Loucy (cell line): Measurements from ENCODE around the gene PPP1R10.

Experiments
- H2AFZ ChIP-seq: fragments of 200-600 bp; sonication (generic); 2 replicates; pipeline ENCODE4 v1.6.0; 2016; ENCODE audit warnings: antibody characterized with exemption, mild to moderate bottlenecking, low read length, moderate library complexity
- H3F3A ChIP-seq: fragments of 200-600 bp; 2 replicates; pipeline ENCODE4 v1.6.0; 2016; ENCODE audit warnings: antibody characterized with exemption, low read depth, mild to moderate bottlenecking
- H3K27me3 ChIP-seq: fragments of 200-600 bp; sonication (generic); 2 replicates; pipeline ENCODE4 v1.6.1; 2014; ENCODE audit warnings: low read length, mild to moderate bottlenecking; ENCODE audit not compliant: insufficient read depth, poor library complexity, severe bottlenecking
- H3K36me3 ChIP-seq: fragments of 200-600 bp; sonication (generic); 2 replicates; pipeline ENCODE4 v1.6.1; 2016; ENCODE audit warnings: low read length; ENCODE audit not compliant: insufficient read depth
- H3K4me1 ChIP-seq: fragments of 200-600 bp; sonication (generic); 2 replicates; pipeline ENCODE4 v1.5.1; 2014; ENCODE audit warnings: low read length, mild to moderate bottlenecking; ENCODE audit not compliant: insufficient read depth, poor library complexity, severe bottlenecking
- H3K4me2 ChIP-seq: fragments of 200-600 bp; sonication (generic); 2 replicates; pipeline ENCODE4 v1.6.0; 2014; ENCODE audit warnings: antibody characterized with exemption, low read length, low read depth, mild to moderate bottlenecking; ENCODE audit not compliant: poor library complexity, severe bottlenecking
- H3K4me3 ChIP-seq: fragments of 200-600 bp; sonication (generic); 2 replicates; pipeline ENCODE4 v1.5.1; 2014; ENCODE audit warnings: low read length, mild to moderate bottlenecking, mixed read lengths; ENCODE audit not compliant: poor library complexity, severe bottlenecking
- H3K79me2 ChIP-seq: fragments of 200-600 bp; sonication (generic); 2 replicates; pipeline ENCODE4 v1.6.1; 2014; ENCODE audit warnings: low read length; ENCODE audit not compliant: insufficient read depth
- H3K9ac ChIP-seq: fragments of 200-600 bp; sonication (generic); 2 replicates; pipeline ENCODE4 v1.6.0; 2014; ENCODE audit warnings: mild to moderate bottlenecking, low read depth, low read length, moderate library complexity; ENCODE audit not compliant: poor library complexity, severe bottlenecking
- H3K9me2 ChIP-seq: fragments of 200-600 bp; sonication (generic); replicated peaks from 2 replicates; pipeline ENCODE4 v1.6.1; 2016; ENCODE audit warnings: low read depth, low read length, mixed read lengths
- H3K9me3 ChIP-seq: fragments of 200-600 bp; sonication (generic); 2 replicates; pipeline ENCODE4 v1.6.1; 2014; ENCODE audit warnings: mild to moderate bottlenecking, antibody characterized with exemption, low read length, low read depth; ENCODE audit not compliant: insufficient read depth
- H4K20me1 ChIP-seq: fragments of 200-600 bp; sonication (generic); 2 replicates; pipeline ENCODE4 v1.6.0; 2014; ENCODE audit warnings: antibody characterized with exemption, low read length, mild to moderate bottlenecking; ENCODE audit not compliant: insufficient read depth, poor library complexity, severe bottlenecking
- CTCF ChIP-seq: fragments of 200-600 bp; sonication (generic); conservative IDR thresholded peaks from 2 replicates; pipeline ENCODE4 v1.5.1; 2014; ENCODE audit warnings: mild to moderate bottlenecking, antibody characterized with exemption, low read length
- EZH2phosphoT487 ChIP-seq: fragments of 200-600 bp; IDR thresholded peaks from 2 replicates; pipeline ENCODE4 v1.6.1; 2018; ENCODE audit warnings: antibody characterized with exemption, mild to moderate bottlenecking, moderate library complexity, borderline replicate concordance

The PPP1R10 gene

GRCh38 chr6:30583921-30584320, 33.1 kb downstream of the PPP1R10 start:
- TF ChIP-seq EZH2phosphoT487 (no peak), CTCF (no peak)
- Histone ChIP-seq H4K20me1 (no peaks in the 10 kb centered on the region), H2AFZ (no peak overlapping the region), H3K4me3 (no peak overlapping the region), H3F3A (no peaks in the 10 kb centered on the region), H3K9me3 (no peaks in the 10 kb centered on the region), H3K27me3 (no peaks in the 10 kb centered on the region), H3K4me2 (no peak overlapping the region), H3K36me3 (peaks cover 87% of the 10 kb centered on the region; the same call in 1 of the 2 replicates), H3K9ac (no peak overlapping the region), H3K9me2 (no peaks in the 10 kb centered on the region), H3K4me1 (no peaks in the 10 kb centered on the region), H3K79me2 (no peaks in the 10 kb centered on the region)

- Histone ChIP-seq H3K79me2 (peaks cover 46% of the 10 kb centered on the region), H3F3A (no peaks in the 10 kb centered on the region)
Measured at GRCh38 chr6:30578051-30578450, 39.0 kb downstream of the PPP1R10 start.

GRCh38 chr6:30573113-30573512, 43.9 kb downstream of the PPP1R10 start:
- peaks cover 16% of the 10 kb centered on the region; the same call in 1 of the 2 replicates for H3K36me3 ChIP-seq
- H2AFZ ChIP-seq, result no peak overlapping the region
- H3K4me2 ChIP-seq, result peak overlapping the region; percentile 88
- no peaks in the 10 kb centered on the region for H3K27me3 ChIP-seq
- H3K9me2 ChIP-seq, result no peaks in the 10 kb centered on the region
- peaks cover 63% of the 10 kb centered on the region for H3K79me2 ChIP-seq
- peak overlapping the region; percentile 91 for H3K4me3 ChIP-seq
- no peaks in the 10 kb centered on the region for H3K9me3 ChIP-seq
- peaks cover 60% of the 10 kb centered on the region for H4K20me1 ChIP-seq
- H3K4me1 ChIP-seq, result peaks cover 42% of the 10 kb centered on the region
- no peaks in the 10 kb centered on the region for H3F3A ChIP-seq
- no peak for TF ChIP-seq EZH2phosphoT487
- no peak for TF ChIP-seq CTCF
- peak overlapping the region; percentile 85 for H3K9ac ChIP-seq

More at GRCh38 chr6:30578051-30578450, 39.0 kb downstream of the PPP1R10 start:
- no peaks in the 10 kb centered on the region for H3K9me3 ChIP-seq
- no peaks in the 10 kb centered on the region for H3K9me2 ChIP-seq
- H3K4me3 ChIP-seq, result no peak overlapping the region
- peaks cover 59% of the 10 kb centered on the region; the same call in 1 of the 2 replicates for H3K36me3 ChIP-seq
- peaks cover 45% of the 10 kb centered on the region for H4K20me1 ChIP-seq
- H3K27me3 ChIP-seq, result no peaks in the 10 kb centered on the region
- TF ChIP-seq CTCF, result no peak
- TF ChIP-seq EZH2phosphoT487, result no peak
- peaks cover 24% of the 10 kb centered on the region for H3K4me1 ChIP-seq
- H3K4me2 ChIP-seq, result no peak overlapping the region
- H3K9ac ChIP-seq, result no peak overlapping the region
- H2AFZ ChIP-seq, result no peak overlapping the region
